ENCODE data around the gene ZNF716.
"Not testable (repeated sequence)": the region's sequence is repeated elsewhere in the genome, so short reads cannot be mapped to it uniquely, and the experiment has no call there.

ZNF716 gene

GRCh38 chr7:57449904-57450303 is at the start of gene ZNF716:
Gene ZNF716 (plus strand): TSS chr7:57450177. CDS start chr7:57450289, 112 bp downstream.
- Mint-ChIP-seq H3K9me3 (peaks cover 42% of the 10 kb centered on the region), H3K27me3 (ENCODE audit: low read depth) (no peaks in the 10 kb centered on the region), H3K36me3 (ENCODE audit: low read depth) (no peaks in the 10 kb centered on the region), H3K27ac (no peak within 1 kb of the TSS), H3K4me3 (no peak within 1 kb of the TSS), H3K4me1 (ENCODE audit: low read depth) (no peaks in the 10 kb centered on the region)
- DNase-seq (ENCODE audit: low spot score): no peak

- DNase-seq (ENCODE audit: low spot score): no peak
- peaks cover 37% of the 10 kb centered on the region for H3K9me3 Mint-ChIP-seq
These were observed 49.3 kb upstream of the ZNF716 start for GRCh38 chr7:57400531-57401155.

GRCh38 chr7:57403051-57403450 is 46.9 kb upstream of the ZNF716 start:
- not testable (repeated sequence) for H3K27me3 Mint-ChIP-seq (ENCODE audit: low read depth); H3K27ac Mint-ChIP-seq; DNase-seq (ENCODE audit: low spot score); H3K4me1 Mint-ChIP-seq (ENCODE audit: low read depth); H3K4me3 Mint-ChIP-seq; H3K36me3 Mint-ChIP-seq (ENCODE audit: low read depth)
- peaks cover 51% of the 10 kb centered on the region for H3K9me3 Mint-ChIP-seq

More at GRCh38 chr7:57400531-57401155, 49.3 kb upstream of the ZNF716 start:
- Mint-ChIP-seq H3K4me1 (ENCODE audit: low read depth) (no peaks in the 10 kb centered on the region), H3K36me3 (ENCODE audit: low read depth) (no peaks in the 10 kb centered on the region), H3K4me3 (no peak overlapping the region), H3K27me3 (ENCODE audit: low read depth) (no peaks in the 10 kb centered on the region), H3K27ac (no peak overlapping the region)

GRCh38 chr7:57403601-57404342 is 46.2 kb upstream of the ZNF716 start:
- Mint-ChIP-seq H3K9me3 (peaks cover 51% of the 10 kb centered on the region), H3K36me3 (ENCODE audit: low read depth) (no peaks in the 10 kb centered on the region), H3K4me3 (no peak overlapping the region), H3K27ac (no peak overlapping the region), H3K4me1 (ENCODE audit: low read depth) (no peaks in the 10 kb centered on the region), H3K27me3 (ENCODE audit: low read depth) (no peaks in the 10 kb centered on the region)
- no peak for DNase-seq (ENCODE audit: low spot score)

GRCh38 chr7:57404343-57404966 is 45.5 kb upstream of the ZNF716 start:
- no peak for DNase-seq (ENCODE audit: low spot score)
- Mint-ChIP-seq H3K27ac (no peak overlapping the region), H3K4me1 (ENCODE audit: low read depth) (no peaks in the 10 kb centered on the region), H3K36me3 (ENCODE audit: low read depth) (no peaks in the 10 kb centered on the region), H3K9me3 (peaks cover 54% of the 10 kb centered on the region), H3K4me3 (no peak overlapping the region), H3K27me3 (ENCODE audit: low read depth) (no peaks in the 10 kb centered on the region)

GRCh38 chr7:57404967-57405421 is 45.0 kb upstream of the ZNF716 start:
- peaks cover 56% of the 10 kb centered on the region for H3K9me3 Mint-ChIP-seq
- H3K27me3 Mint-ChIP-seq (ENCODE audit: low read depth): no peaks in the 10 kb centered on the region
- no peaks in the 10 kb centered on the region for H3K4me1 Mint-ChIP-seq (ENCODE audit: low read depth)
- no peaks in the 10 kb centered on the region for H3K36me3 Mint-ChIP-seq (ENCODE audit: low read depth)
- no peak overlapping the region for H3K27ac Mint-ChIP-seq
- DNase-seq (ENCODE audit: low spot score): no peak
- no peak overlapping the region for H3K4me3 Mint-ChIP-seq

GRCh38 chr7:57407125-57407524 is 42.9 kb upstream of the ZNF716 start:
- no peak overlapping the region for H3K4me3 Mint-ChIP-seq
- no peaks in the 10 kb centered on the region for H3K36me3 Mint-ChIP-seq (ENCODE audit: low read depth)
- no peak overlapping the region for H3K27ac Mint-ChIP-seq
- H3K9me3 Mint-ChIP-seq: peaks cover 47% of the 10 kb centered on the region
- no peaks in the 10 kb centered on the region for H3K4me1 Mint-ChIP-seq (ENCODE audit: low read depth)
- no peak for DNase-seq (ENCODE audit: low spot score)
- H3K27me3 Mint-ChIP-seq (ENCODE audit: low read depth): no peaks in the 10 kb centered on the region

GRCh38 chr7:57412168-57412567 is 37.8 kb upstream of the ZNF716 start:
- Mint-ChIP-seq H3K36me3 (ENCODE audit: low read depth) (no peaks in the 10 kb centered on the region), H3K4me3 (no peak overlapping the region), H3K27me3 (ENCODE audit: low read depth) (no peaks in the 10 kb centered on the region), H3K4me1 (ENCODE audit: low read depth) (no peaks in the 10 kb centered on the region), H3K27ac (no peak overlapping the region), H3K9me3 (peaks cover 14% of the 10 kb centered on the region)
- DNase-seq (ENCODE audit: low spot score): no peak

GRCh38 chr7:57412618-57413017 is 37.4 kb upstream of the ZNF716 start:
- Mint-ChIP-seq H3K4me3 (no peak overlapping the region), H3K27ac (no peak overlapping the region), H3K4me1 (ENCODE audit: low read depth) (no peaks in the 10 kb centered on the region), H3K9me3 (peaks cover 9% of the 10 kb centered on the region), H3K27me3 (ENCODE audit: low read depth) (no peaks in the 10 kb centered on the region), H3K36me3 (ENCODE audit: low read depth) (no peaks in the 10 kb centered on the region)
- DNase-seq (ENCODE audit: low spot score): no peak

- Mint-ChIP-seq H3K27me3 (ENCODE audit: low read depth) (no peaks in the 10 kb centered on the region), H3K9me3 (peaks cover 8% of the 10 kb centered on the region), H3K36me3 (ENCODE audit: low read depth) (no peaks in the 10 kb centered on the region), H3K4me1 (ENCODE audit: low read depth) (no peaks in the 10 kb centered on the region), H3K27ac (no peak overlapping the region), H3K4me3 (no peak overlapping the region)
- no peak for DNase-seq (ENCODE audit: low spot score)
These were observed 36.2 kb upstream of the ZNF716 start for GRCh38 chr7:57413529-57414398.

- Mint-ChIP-seq H3K9me3 (peaks cover 5% of the 10 kb centered on the region), H3K27ac (no peak overlapping the region), H3K36me3 (ENCODE audit: low read depth) (no peaks in the 10 kb centered on the region), H3K27me3 (ENCODE audit: low read depth) (no peaks in the 10 kb centered on the region), H3K4me1 (ENCODE audit: low read depth) (no peaks in the 10 kb centered on the region), H3K4me3 (no peak overlapping the region)
- DNase-seq (ENCODE audit: low spot score): no peak
These were observed 35.6 kb upstream of the ZNF716 start for GRCh38 chr7:57414415-57414814.

- no peak for DNase-seq (ENCODE audit: low spot score)
- H3K9me3 Mint-ChIP-seq: peaks cover 3% of the 10 kb centered on the region
- no peak overlapping the region for H3K27ac Mint-ChIP-seq
- no peaks in the 10 kb centered on the region for H3K36me3 Mint-ChIP-seq (ENCODE audit: low read depth)
- no peak overlapping the region for H3K4me3 Mint-ChIP-seq
- no peaks in the 10 kb centered on the region for H3K27me3 Mint-ChIP-seq (ENCODE audit: low read depth)
- no peaks in the 10 kb centered on the region for H3K4me1 Mint-ChIP-seq (ENCODE audit: low read depth)
These were observed 35.1 kb upstream of the ZNF716 start for GRCh38 chr7:57414852-57415251.

GRCh38 chr7:57415326-57415725 is 34.7 kb upstream of the ZNF716 start:
- H3K36me3 Mint-ChIP-seq (ENCODE audit: low read depth): no peaks in the 10 kb centered on the region
- H3K9me3 Mint-ChIP-seq: peaks cover 3% of the 10 kb centered on the region
- H3K27me3 Mint-ChIP-seq (ENCODE audit: low read depth): no peaks in the 10 kb centered on the region
- DNase-seq (ENCODE audit: low spot score): no peak
- no peak overlapping the region for H3K4me3 Mint-ChIP-seq
- no peaks in the 10 kb centered on the region for H3K4me1 Mint-ChIP-seq (ENCODE audit: low read depth)
- no peak overlapping the region for H3K27ac Mint-ChIP-seq
